Lung (tissue), 12 donors: Measurements from ENCODE around the gene C7. TPM values are rescaled to one million over a fixed set of nuclear protein-coding genes. Genes with fewer than 3 reads are reported as not detected.
"Not testable (repeated sequence)": the region's sequence is repeated elsewhere in the genome, so short reads cannot be mapped to it uniquely, and the experiment has no call there.

Source experiments
- ATAC-seq: fragments of 200-7000 bp; cut with Tn5 transposase; one replicate; pipeline ENCODE4 v1.9.1; 2020; ENCODE audit warnings: moderate number of reproducible peaks; ENCODE audit not compliant: insufficient read depth, low FRiP score
- DNase-seq, 3 donors: peaks; one replicate each; pipeline ENCODE4 v3.0.0-alpha.2; 2013 to 2017
- H3K27ac ChIP-seq, 2 donors: one replicate each; pipeline ENCODE4 v1.5.1; 2013; ENCODE audit warnings: mild to moderate bottlenecking in 2 of 2, moderate library complexity in 2 of 2, control low read depth in 1 of 2, inconsistent platforms in 1 of 2, low read depth in 1 of 2, low read length in 1 of 2
- H3K27me3 ChIP-seq, 3 donors: one replicate each; pipeline ENCODE4 v1.5.1; 2013; ENCODE audit warnings: low read length in 2 of 3; ENCODE audit not compliant: control insufficient read depth in 3 of 3, insufficient read depth in 3 of 3
- H3K36me3 ChIP-seq, 4 donors: one replicate each; pipeline ENCODE4 v1.5.1; 2013; ENCODE audit warnings: low read length in 4 of 4, mild to moderate bottlenecking in 1 of 4, moderate library complexity in 1 of 4; ENCODE audit not compliant: control insufficient read depth in 4 of 4, insufficient read depth in 4 of 4
- H3K4me1 ChIP-seq, 5 donors: one replicate each; pipeline ENCODE4 v1.5.1; 2013; ENCODE audit warnings: low read length in 5 of 5, mild to moderate bottlenecking in 2 of 5, moderate library complexity in 1 of 5; ENCODE audit not compliant: control insufficient read depth in 5 of 5, insufficient read depth in 5 of 5
- H3K4me3 ChIP-seq: one replicate; pipeline ENCODE4 v1.5.1; 2013; ENCODE audit warnings: mild to moderate bottlenecking, control low read depth, moderate library complexity
- H3K9ac ChIP-seq, 2 donors: one replicate each; pipeline ENCODE4 v1.5.1; 2013; ENCODE audit warnings: low read length in 2 of 2, control low read depth in 1 of 2; ENCODE audit not compliant: insufficient read depth in 1 of 2
- H3K9me3 ChIP-seq, 4 donors: one replicate each; pipeline ENCODE4 v1.5.1; 2013; ENCODE audit warnings: low read length in 3 of 4, mild to moderate bottlenecking in 1 of 4, moderate library complexity in 1 of 4; ENCODE audit not compliant: control insufficient read depth in 4 of 4, insufficient read depth in 3 of 4
- WGBS, 2 donors: extraction: QIAGEN DNeasy Blood & Tissue Kit; methylation state at CpG; one replicate each; pipeline ENCODE4 v1.1.7; 2013; 5-methylcytosine and 5-hydroxymethylcytosine counted together
- polyA plus RNA-seq, 2 donors: library from polyadenylated mRNA; stranded (reverse); fragments of 200-250 nt; gene quantifications; one replicate each; pipeline ENCODE4 v1.2.1, GENCODE V29; 2013
- total RNA-seq, 2 donors: library from RNA; depleted of rRNA in 1 of 2; stranded (reverse); fragments of >200 nt in 1 of 2; gene quantifications; one replicate each; pipeline ENCODE4 v1.2.1, GENCODE V29; 2014 to 2021
- TF ChIP-seq, protein P1 (sequence below): IDR thresholded peaks from 2 replicates; pipeline ENCODE4 v1.5.1; 2012; ENCODE audit warnings: mild to moderate bottlenecking; ENCODE audit errors: control extremely low read depth, extremely low read depth
- donor health status: control.
- donor health status: control.
- donor health status: Bipolar disorder and iron deficiency.
- donor health status: healthy.
- donor health status: DM: yes; HTN: yes; CAD: no.

The C7 gene
- total and polyA plus RNA-seq, 4 donors = 46.2 to 763 (median 120) TPM

- no peak overlapping the region for H3K4me3 ChIP-seq
- no peak for ATAC-seq
- no peak overlapping the region for H3K9ac ChIP-seq
- H3K27ac ChIP-seq = no peak overlapping the region
- H3K27me3 ChIP-seq = no peaks in the 10 kb centered on the region
- no peaks in the 10 kb centered on the region for H3K9me3 ChIP-seq
- TF ChIP-seq, protein P1, sequence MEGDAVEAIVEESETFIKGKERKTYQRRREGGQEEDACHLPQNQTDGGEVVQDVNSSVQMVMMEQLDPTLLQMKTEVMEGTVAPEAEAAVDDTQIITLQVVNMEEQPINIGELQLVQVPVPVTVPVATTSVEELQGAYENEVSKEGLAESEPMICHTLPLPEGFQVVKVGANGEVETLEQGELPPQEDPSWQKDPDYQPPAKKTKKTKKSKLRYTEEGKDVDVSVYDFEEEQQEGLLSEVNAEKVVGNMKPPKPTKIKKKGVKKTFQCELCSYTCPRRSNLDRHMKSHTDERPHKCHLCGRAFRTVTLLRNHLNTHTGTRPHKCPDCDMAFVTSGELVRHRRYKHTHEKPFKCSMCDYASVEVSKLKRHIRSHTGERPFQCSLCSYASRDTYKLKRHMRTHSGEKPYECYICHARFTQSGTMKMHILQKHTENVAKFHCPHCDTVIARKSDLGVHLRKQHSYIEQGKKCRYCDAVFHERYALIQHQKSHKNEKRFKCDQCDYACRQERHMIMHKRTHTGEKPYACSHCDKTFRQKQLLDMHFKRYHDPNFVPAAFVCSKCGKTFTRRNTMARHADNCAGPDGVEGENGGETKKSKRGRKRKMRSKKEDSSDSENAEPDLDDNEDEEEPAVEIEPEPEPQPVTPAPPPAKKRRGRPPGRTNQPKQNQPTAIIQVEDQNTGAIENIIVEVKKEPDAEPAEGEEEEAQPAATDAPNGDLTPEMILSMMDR = no peak
- no peak for DNase-seq
- no peaks in the 10 kb centered on the region for H3K36me3 ChIP-seq
- peaks cover 0 to 4% (median 0%) of the 10 kb centered on the region in 5 donors for H3K4me1 ChIP-seq
- WGBS, 2 donors = 95 to 98% methylated on average over 4 of the region's 4 CpGs
Observed at GRCh38 chr5:40882291-40882690, 27.0 kb upstream of the C7 start.

DNA sequence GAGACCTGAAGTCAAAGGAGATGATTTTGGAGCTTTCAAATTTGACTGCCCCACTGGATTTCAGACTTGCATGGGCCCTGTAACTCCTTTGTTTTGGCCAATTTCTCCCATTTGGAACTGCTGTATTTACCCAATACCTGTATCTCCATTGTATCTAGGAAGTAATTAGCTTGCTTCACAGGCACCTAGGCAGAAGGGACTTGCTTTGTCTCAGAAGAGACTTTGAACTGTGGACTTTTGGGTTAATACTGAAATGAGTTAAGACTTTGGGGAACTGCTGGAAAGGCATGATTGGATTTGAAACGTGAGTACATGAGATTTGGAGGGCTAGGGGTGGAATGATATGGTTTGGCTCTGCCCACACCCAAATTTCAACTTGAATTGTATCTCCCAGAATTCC lies 26.2 kb upstream of the C7 start:
- H3K27me3 ChIP-seq, H3K36me3 ChIP-seq, H3K9me3 ChIP-seq, DNase-seq, H3K27ac ChIP-seq, H3K9ac ChIP-seq, H3K4me1 ChIP-seq, ATAC-seq, H3K4me3 ChIP-seq: not testable (repeated sequence)
- WGBS, 2 donors = 64 to 82% methylated on average over 1 of the region's 1 CpG

- H3K36me3 ChIP-seq, H3K9me3 ChIP-seq, H3K9ac ChIP-seq, H3K27me3 ChIP-seq, H3K4me3 ChIP-seq, ATAC-seq, H3K27ac ChIP-seq, H3K4me1 ChIP-seq, DNase-seq: not testable (repeated sequence)
- 80 to 81% methylated on average over 10 of the region's 10 CpGs for WGBS, 2 donors
Observed at GRCh38 chr5:40895440-40896425, 13.6 kb upstream of the C7 start.

- peak; percentile 78 to 93 (median 90) for DNase-seq
- ATAC-seq = peak; percentile 88
- 44 to 57% methylated on average over 7 of the region's 7 CpGs for WGBS, 2 donors
- Histone ChIP-seq H3K27ac (peak overlapping the region in 1 of 2 donors; percentile 33), H3K4me3 (no peak overlapping the region), H3K36me3 (no peaks in the 10 kb centered on the region), H3K4me1 (peaks cover 0 to 28% (median 2%) of the 10 kb centered on the region in 5 donors), H3K27me3 (no peaks in the 10 kb centered on the region), H3K9ac (no peak overlapping the region), H3K9me3 (no peaks in the 10 kb centered on the region)
- TF ChIP-seq, protein P1 = peak; percentile 66
Observed at GRCh38 chr5:40904205-40904993, 4.9 kb upstream of the C7 start.
